Suprapubic skin (tissue), 4 donors: ENCODE measurements around the gene TMCC1. TPM values are rescaled to one million over a fixed set of nuclear protein-coding genes. Genes with fewer than 3 reads are reported as not detected.
A peak's percentile ranks its signal among the peaks of the same experiment; 100 is the strongest.
"Not testable (repeated sequence)": the region's sequence is repeated elsewhere in the genome, so short reads cannot be mapped to it uniquely, and the experiment has no call there.

Experiments used
- DNase-seq, 2 donors: peaks; one replicate each; pipeline ENCODE4 v3.0.0-alpha.2; 2019; ENCODE audit warnings: low spot score in 2 of 2
- H3K27ac ChIP-seq: fragments of 200-600 bp; sonication (generic); one replicate; pipeline ENCODE4 v1.5.1; 2019
- H3K27me3 ChIP-seq: fragments of 200-600 bp; sonication (generic); one replicate; pipeline ENCODE4 v1.5.1; 2019
- H3K36me3 ChIP-seq: fragments of 200-600 bp; sonication (generic); one replicate; pipeline ENCODE4 v1.5.1; 2019
- H3K4me1 ChIP-seq: fragments of 200-600 bp; sonication (generic); one replicate; pipeline ENCODE4 v1.5.1; 2019
- H3K4me3 ChIP-seq: fragments of 200-600 bp; sonication (generic); one replicate; pipeline ENCODE4 v1.5.1; 2019; ENCODE audit warnings: mild to moderate bottlenecking
- H3K9me3 ChIP-seq: fragments of 200-600 bp; sonication (generic); one replicate; pipeline ENCODE4 v1.5.1; 2019
- CTCF ChIP-seq, 2 donors: fragments of 200-600 bp in 1 of 2; fragments of 450-650 bp in 1 of 2; sonication (generic) in 1 of 2; IDR thresholded peaks; one replicate each; pipeline ENCODE4 v1.5.1; 2016 to 2019; ENCODE audit warnings: antibody characterized with exemption in 2 of 2, mild to moderate bottlenecking in 1 of 2, moderate library complexity in 1 of 2
- EP300 ChIP-seq: sonication (generic); formaldehyde crosslinking; IDR thresholded peaks from one replicate; pipeline ENCODE4 v1.6.1; 2017; ENCODE audit warnings: antibody characterized with exemption
- POLR2A ChIP-seq, 2 donors: fragments of 450-650 bp; IDR thresholded peaks; one replicate each; pipeline ENCODE4 v1.6.1; 2017; ENCODE audit warnings: antibody characterized with exemption in 2 of 2, mild to moderate bottlenecking in 2 of 2, moderate library complexity in 2 of 2
- POLR2AphosphoS5 ChIP-seq, 3 donors: sonication (generic); formaldehyde crosslinking; IDR thresholded peaks; one replicate each; pipeline ENCODE4 v1.6.1; 2017; ENCODE audit warnings: antibody characterized with exemption in 3 of 3
- whole genome bisulfite sequencing: methylation state at CpG from one replicate; pipeline ENCODE4 v1.1.5; 2018; 5-methylcytosine and 5-hydroxymethylcytosine counted together
- total RNA-seq, 4 donors: library from RNA; depleted of rRNA; stranded (reverse); fragments of >200 nt; gene quantifications; one replicate each; pipeline ENCODE4 v1.1.0, GENCODE V29; 2016

The TMCC1 gene
- total RNA-seq, 4 donors from 2014 or later = 14.6 to 26.4 (median 22.4) TPM

GRCh38 chr3:129651435-129652202 is 241.9 kb downstream of the TMCC1 start:
- Histone ChIP-seq H3K27ac (no peak overlapping the region), H3K27me3 (no peaks in the 10 kb centered on the region), H3K9me3 (no peaks in the 10 kb centered on the region), H3K36me3 (peaks cover 7% of the 10 kb centered on the region), H3K4me3 (no peak overlapping the region), H3K4me1 (peaks cover 14% of the 10 kb centered on the region)
- TF ChIP-seq POLR2A (IDR thresholded peaks at IDR 0.05) (no peak), EP300 (no peak), CTCF (IDR thresholded peaks at IDR 0.05) (no peak), POLR2AphosphoS5 (IDR thresholded peaks at IDR 0.05) (no peak)
- 69% methylated on average over 8 of the region's 8 CpGs for WGBS
- no peak for DNase-seq

- Histone ChIP-seq H3K4me3 (no peak overlapping the region), H3K27me3 (no peaks in the 10 kb centered on the region), H3K36me3 (peaks cover 7% of the 10 kb centered on the region), H3K4me1 (peaks cover 12% of the 10 kb centered on the region), H3K9me3 (no peaks in the 10 kb centered on the region), H3K27ac (no peak overlapping the region)
- peak in 1 of 2 donors; percentile 83 for DNase-seq
- 27% methylated on average over 7 of the region's 7 CpGs for WGBS
- TF ChIP-seq POLR2A (IDR thresholded peaks at IDR 0.05) (no peak), POLR2AphosphoS5 (IDR thresholded peaks at IDR 0.05) (no peak), CTCF (IDR thresholded peaks at IDR 0.05) (peak; percentile 60 to 75)
Measured at GRCh38 chr3:129650256-129650872, 243.1 kb downstream of the TMCC1 start.

GRCh38 chr3:129648391-129648790 is 245.1 kb downstream of the TMCC1 start:
- H3K27ac ChIP-seq = no peak overlapping the region
- H3K27me3 ChIP-seq = no peaks in the 10 kb centered on the region
- no peak overlapping the region for H3K4me3 ChIP-seq
- 90% methylated on average over 3 of the region's 3 CpGs for WGBS
- DNase-seq = no peak
- no peaks in the 10 kb centered on the region for H3K9me3 ChIP-seq
- H3K36me3 ChIP-seq = no peaks in the 10 kb centered on the region
- H3K4me1 ChIP-seq = peaks cover 12% of the 10 kb centered on the region
- TF ChIP-seq EP300 (no peak), POLR2AphosphoS5 (IDR thresholded peaks at IDR 0.05) (no peak), CTCF (IDR thresholded peaks at IDR 0.05) (no peak), POLR2A (IDR thresholded peaks at IDR 0.05) (no peak)

- 81% methylated on average over 5 of the region's 5 CpGs for WGBS
- Histone ChIP-seq H3K4me1 (no peaks in the 10 kb centered on the region), H3K4me3 (no peak overlapping the region), H3K27ac (no peak overlapping the region), H3K36me3 (no peaks in the 10 kb centered on the region), H3K27me3 (no peaks in the 10 kb centered on the region), H3K9me3 (no peaks in the 10 kb centered on the region)
- no peak for DNase-seq
- no peak for TF ChIP-seq POLR2A (IDR thresholded peaks at IDR 0.05)
- TF ChIP-seq CTCF (IDR thresholded peaks at IDR 0.05) = no peak
- no peak for TF ChIP-seq EP300
- TF ChIP-seq POLR2AphosphoS5 (IDR thresholded peaks at IDR 0.05) = no peak
Measured at GRCh38 chr3:129645286-129645685, 248.2 kb downstream of the TMCC1 start.

- Histone ChIP-seq H3K36me3 (no peaks in the 10 kb centered on the region), H3K4me1 (no peaks in the 10 kb centered on the region), H3K4me3 (no peak overlapping the region), H3K27ac (no peak overlapping the region), H3K9me3 (no peaks in the 10 kb centered on the region), H3K27me3 (no peaks in the 10 kb centered on the region)
- 91% methylated on average over 3 of the region's 3 CpGs for WGBS
- no peak for DNase-seq
- TF ChIP-seq CTCF (IDR thresholded peaks at IDR 0.05) (no peak), EP300 (no peak), POLR2AphosphoS5 (IDR thresholded peaks at IDR 0.05) (no peak), POLR2A (IDR thresholded peaks at IDR 0.05) (no peak)
Measured at GRCh38 chr3:129644836-129645235, 248.7 kb downstream of the TMCC1 start.

- not testable (repeated sequence) for DNase-seq, H3K27ac ChIP-seq, H3K4me1 ChIP-seq, H3K9me3 ChIP-seq, H3K36me3 ChIP-seq, H3K27me3 ChIP-seq, H3K4me3 ChIP-seq
- WGBS = 48% methylated on average over 10 of the region's 10 CpGs
Measured at GRCh38 chr3:129641567-129642260, 251.8 kb downstream of the TMCC1 start.

GRCh38 chr3:129640985-129641384 is 252.5 kb downstream of the TMCC1 start:
- not testable (repeated sequence) for H3K27ac ChIP-seq, H3K4me3 ChIP-seq, DNase-seq, H3K4me1 ChIP-seq, H3K9me3 ChIP-seq, H3K27me3 ChIP-seq, H3K36me3 ChIP-seq
- WGBS = 87% methylated on average over 7 of the region's 7 CpGs
